Measurements from ENCODE around the gene ASXL3.

DNA sequence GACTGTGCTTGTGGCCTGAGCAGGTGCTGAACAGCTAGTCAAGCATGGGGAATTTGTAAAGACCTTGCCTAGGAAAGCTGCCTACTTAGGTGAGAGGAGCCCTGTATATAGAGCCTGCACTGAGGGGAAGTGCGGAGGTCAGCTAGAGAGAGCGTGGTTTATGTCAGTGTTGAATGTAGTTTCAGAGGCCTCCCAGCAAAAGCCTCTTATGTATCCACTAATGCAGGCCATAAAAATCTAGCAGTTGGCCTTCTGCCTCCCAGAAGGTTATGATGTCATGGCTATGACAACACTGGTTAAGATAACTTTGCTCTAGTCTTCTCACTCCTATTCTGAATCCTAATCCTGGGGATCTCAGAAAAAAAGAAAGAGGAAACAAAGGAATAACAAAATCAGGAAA lies 88.9 kb downstream of the ASXL3 start:
- TF ChIP-seq, protein P1, sequence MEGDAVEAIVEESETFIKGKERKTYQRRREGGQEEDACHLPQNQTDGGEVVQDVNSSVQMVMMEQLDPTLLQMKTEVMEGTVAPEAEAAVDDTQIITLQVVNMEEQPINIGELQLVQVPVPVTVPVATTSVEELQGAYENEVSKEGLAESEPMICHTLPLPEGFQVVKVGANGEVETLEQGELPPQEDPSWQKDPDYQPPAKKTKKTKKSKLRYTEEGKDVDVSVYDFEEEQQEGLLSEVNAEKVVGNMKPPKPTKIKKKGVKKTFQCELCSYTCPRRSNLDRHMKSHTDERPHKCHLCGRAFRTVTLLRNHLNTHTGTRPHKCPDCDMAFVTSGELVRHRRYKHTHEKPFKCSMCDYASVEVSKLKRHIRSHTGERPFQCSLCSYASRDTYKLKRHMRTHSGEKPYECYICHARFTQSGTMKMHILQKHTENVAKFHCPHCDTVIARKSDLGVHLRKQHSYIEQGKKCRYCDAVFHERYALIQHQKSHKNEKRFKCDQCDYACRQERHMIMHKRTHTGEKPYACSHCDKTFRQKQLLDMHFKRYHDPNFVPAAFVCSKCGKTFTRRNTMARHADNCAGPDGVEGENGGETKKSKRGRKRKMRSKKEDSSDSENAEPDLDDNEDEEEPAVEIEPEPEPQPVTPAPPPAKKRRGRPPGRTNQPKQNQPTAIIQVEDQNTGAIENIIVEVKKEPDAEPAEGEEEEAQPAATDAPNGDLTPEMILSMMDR (IDR thresholded peaks at IDR 0.05; ENCODE audit: low read length) = no peak
- no peak for TF ChIP-seq EZH2 (IDR thresholded peaks at IDR 0.05; ENCODE audit: borderline replicate concordance, low read length)

Data from OCI-LY1 (cell line).